HCT116 (cell line): Measurements from ENCODE around the gene PRDX3. TPM values are rescaled to one million over a fixed set of nuclear protein-coding genes. Genes with fewer than 3 reads are reported as not detected.

ENCODE experiments used
- ATAC-seq: fragments of 200-7000 bp; cut with Tn5 transposase; 2 replicates; pipeline ENCODE4 v1.9.1; 2020; ENCODE audit warnings: mild to moderate bottlenecking, moderate library complexity
- BruUV-seq: library from RNA; stranded (reverse); fragments of 400-500 nt; replicated peaks from 2 replicates; lab custom pipeline; 2021; lab: Mats Ljungman, UMichigan
- CTCF ChIA-PET: fragments of 300-600 bp; sonication (Branson Sonifier 250); formaldehyde crosslinking; loops from one replicate; lab custom pipeline; 2021; ENCODE audit warnings: antibody characterized with exemption; lab: Charles Lee
- POLR2A ChIA-PET: fragments of 300-600, 350-600 bp; sonication (Branson Sonifier 250); formaldehyde crosslinking; loops from one replicate; lab custom pipeline; 2021; ENCODE audit warnings: antibody characterized with exemption; lab: Charles Lee
- RAD21 ChIA-PET, 2 experiments: fragments of 300-600 bp; sonication (Branson Sonifier 250); formaldehyde crosslinking; loops; one replicate each; lab custom pipeline; 2023; ENCODE audit warnings: low total read pairs in 2 of 2; ENCODE audit not compliant: uncharacterized antibody in 2 of 2, unreplicated experiment in 2 of 2, low non-redundant PET in 1 of 2; lab: Charles Lee
- DNase-seq: peaks from one replicate; pipeline ENCODE4 v3.0.0-alpha.2; 2010; ENCODE audit warnings: low read depth, low spot score
- H2AFZ ChIP-seq: fragments of 200-600 bp; shearing (Covaris generic), sonication (generic); 2 replicates; pipeline ENCODE4 v1.6.1; 2017; ENCODE audit warnings: low read depth, mixed run types, mixed read lengths, antibody characterized with exemption, low read length; ENCODE audit not compliant: poor library complexity, severe bottlenecking
- H3K27ac ChIP-seq: 2 replicates; pipeline ENCODE4 v1.5.1; 2012; ENCODE audit warnings: low read depth, low read length
- H3K27me3 ChIP-seq: fragments of 200-600 bp; sonication (generic); 2 replicates; pipeline ENCODE4 v1.6.1; 2016; ENCODE audit warnings: mixed run types, low read length, mixed read lengths; ENCODE audit not compliant: insufficient read depth
- H3K36me3 ChIP-seq, 2 experiments: fragments of 200-500 bp in 1 of 2; fragments of 200-600 bp in 1 of 2; sonication (Bioruptor generic) in 1 of 2; sonication (generic) in 1 of 2; 2 replicates each; pipeline versions ENCODE4 v1.5.1 to v1.6.1; 2014 to 2016; ENCODE audit warnings: low read length in 2 of 2, inconsistent platforms in 1 of 2, mixed read lengths in 1 of 2, mixed run types in 1 of 2; ENCODE audit not compliant: insufficient read depth in 2 of 2, control insufficient read depth in 1 of 2
- H3K4me1 ChIP-seq, 2 experiments: fragments of 200-600 bp in 1 of 2; sonication (generic) in 1 of 2; 2 replicates each; pipeline versions ENCODE4 v1.5.1 to v1.6.1; 2012 to 2017; ENCODE audit warnings: low read length in 2 of 2, inconsistent platforms in 1 of 2, mild to moderate bottlenecking in 1 of 2, mixed read lengths in 1 of 2, mixed run types in 1 of 2, moderate library complexity in 1 of 2; ENCODE audit not compliant: insufficient read depth in 2 of 2, control insufficient read depth in 1 of 2
- H3K4me2 ChIP-seq: fragments of 200-600 bp; sonication (generic); 2 replicates; pipeline ENCODE4 v1.6.1; 2017; ENCODE audit warnings: mixed run types, low read length, mixed read lengths
- H3K4me3 ChIP-seq, 2 experiments: fragments of 200-600 bp in 1 of 2; sonication (generic) in 1 of 2; replicated peaks in 1 of 2; 2 replicates each; pipeline ENCODE4 v1.5.1; 2011 to 2016; ENCODE audit warnings: low read length in 2 of 2, control low read depth in 1 of 2, low read depth in 1 of 2, mild to moderate bottlenecking in 1 of 2, mixed read lengths in 1 of 2, mixed run types in 1 of 2
- H3K79me2 ChIP-seq: fragments of 200-600 bp; sonication (generic); 2 replicates; pipeline ENCODE4 v1.6.1; 2017; ENCODE audit warnings: mild to moderate bottlenecking, mixed run types, low read length, moderate library complexity, mixed read lengths; ENCODE audit not compliant: insufficient read depth
- H3K9ac ChIP-seq: fragments of 200-600 bp; sonication (generic); 2 replicates; pipeline ENCODE4 v1.6.1; 2016; ENCODE audit warnings: low read length, mixed read lengths
- H3K9me2 ChIP-seq: fragments of 200-600 bp; sonication (generic), shearing (Covaris generic); 2 replicates; pipeline ENCODE4 v1.6.1; 2017; ENCODE audit warnings: mixed run types, mild to moderate bottlenecking, moderate library complexity; ENCODE audit not compliant: insufficient read depth
- H3K9me3 ChIP-seq, 2 experiments: fragments of 200-500 bp in 1 of 2; fragments of 200-600 bp in 1 of 2; sonication (Bioruptor generic) in 1 of 2; sonication (generic) in 1 of 2; 2 replicates each; pipeline ENCODE4 v1.6.1; 2014 to 2017; ENCODE audit warnings: low read length in 2 of 2, mixed read lengths in 2 of 2, inconsistent platforms in 1 of 2, low read depth in 1 of 2, mild to moderate bottlenecking in 1 of 2, mixed run types in 1 of 2, moderate library complexity in 1 of 2; ENCODE audit not compliant: control insufficient read depth in 1 of 2, insufficient read depth in 1 of 2
- H4K20me1 ChIP-seq: fragments of 200-600 bp; sonication (generic), shearing (Covaris generic); 2 replicates; pipeline ENCODE4 v1.6.1; 2017; ENCODE audit warnings: mixed run types, mild to moderate bottlenecking, moderate library complexity; ENCODE audit not compliant: insufficient read depth
- CBX3 ChIP-seq: IDR thresholded peaks from 2 replicates; pipeline ENCODE4 v1.6.1; 2012; ENCODE audit warnings: low read depth
- EGR1 ChIP-seq: IDR thresholded peaks from 2 replicates; pipeline ENCODE4 v1.6.1; 2012; ENCODE audit warnings: low read depth
- ELF1 ChIP-seq: IDR thresholded peaks from 2 replicates; pipeline ENCODE4 v1.6.1; 2012; ENCODE audit warnings: low read depth, borderline replicate concordance
- EZH2phosphoT487 ChIP-seq: fragments of 200-600 bp; IDR thresholded peaks from 2 replicates; pipeline ENCODE4 v1.6.1; 2018; ENCODE audit warnings: antibody characterized with exemption, borderline replicate concordance
- FOSL1 ChIP-seq: IDR thresholded peaks from 2 replicates; pipeline ENCODE4 v1.6.1; 2012; ENCODE audit warnings: low read depth
- POLR2AphosphoS5 ChIP-seq: IDR thresholded peaks from 2 replicates; pipeline ENCODE4 v1.6.1; 2011; ENCODE audit warnings: mild to moderate bottlenecking, low read depth, low read length, moderate library complexity
- RAD21 ChIP-seq: IDR thresholded peaks from 2 replicates; pipeline ENCODE4 v1.6.1; 2012; ENCODE audit warnings: low read depth, mild to moderate bottlenecking
- SIN3A ChIP-seq: IDR thresholded peaks from 2 replicates; pipeline ENCODE4 v1.6.1; 2012; ENCODE audit warnings: low read depth
- SP1 ChIP-seq: IDR thresholded peaks from 2 replicates; pipeline ENCODE4 v1.6.1; 2012; ENCODE audit warnings: low read depth
- SRF ChIP-seq: IDR thresholded peaks from 2 replicates; pipeline ENCODE4 v1.6.1; 2012; ENCODE audit warnings: low read depth
- TCF7L2 ChIP-seq: IDR thresholded peaks from 2 replicates; pipeline ENCODE4 v1.7.0; 2011; ENCODE audit warnings: borderline replicate concordance, inconsistent platforms; ENCODE audit not compliant: insufficient read depth, insufficient read length; ENCODE audit errors: extremely low read depth
- ZFX ChIP-seq: fragments of 450-650 bp; IDR thresholded peaks from 2 replicates; pipeline ENCODE4 v1.6.1; 2017
- intact Hi-C: fragments of 100-400 bp; cut with micrococcal nuclease; formaldehyde crosslinking; loops from 2 replicates; pipeline ENCODE4 v1.10.0; 2022
- total RNA-seq: library from RNA; stranded (reverse); gene quantifications from one replicate; pipeline ENCODE4 v1.2.1, GENCODE V29; 2021; ENCODE audit not compliant: unreplicated experiment
- TF ChIP-seq, protein P1 (sequence below): IDR thresholded peaks from 2 replicates; pipeline ENCODE4 v1.6.1; 2012
- TF ChIP-seq, protein P2 (sequence below): IDR thresholded peaks from 2 replicates; pipeline ENCODE4 v1.6.1; 2012
- TF ChIP-seq, protein P3 (sequence below): IDR thresholded peaks from 2 replicates; pipeline ENCODE4 v1.6.1; 2011; ENCODE audit warnings: mild to moderate bottlenecking, low read length, moderate library complexity; ENCODE audit not compliant: insufficient replicate concordance; ENCODE audit errors: extremely low read depth

Gene PRDX3
- total RNA-seq, 1 experiment from 2014 or later, result 281 TPM

DNA sequence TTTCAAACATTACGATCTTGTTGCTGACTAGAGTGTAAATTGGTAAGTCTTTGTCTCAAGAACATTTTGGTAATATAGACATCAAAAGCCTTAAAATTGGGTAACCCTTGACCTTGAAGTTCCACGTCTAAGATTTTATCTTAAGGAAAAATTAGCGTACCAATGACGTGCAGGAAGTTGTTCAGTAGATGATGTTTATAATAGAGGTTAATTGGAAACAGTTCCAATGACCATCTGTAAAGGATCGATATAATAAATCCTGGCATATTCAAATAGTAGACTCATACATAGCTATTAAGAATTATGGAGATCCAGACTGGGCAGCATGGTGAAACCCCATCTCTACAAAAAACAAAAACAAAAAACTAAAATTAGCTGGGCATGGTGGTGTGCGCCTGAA is 49.2 kb upstream of the PRDX3 start:
- POLR2A ChIA-PET, result no interaction called here
- peaks cover 0 to 4% of the 10 kb centered on the region in 2 experiments; a peak in 1 of 4 replicates for H3K4me1 ChIP-seq
- H3K4me2 ChIP-seq, result no peak overlapping the region
- no peak overlapping the region for H3K9ac ChIP-seq
- H4K20me1 ChIP-seq, result no peaks in the 10 kb centered on the region
- H3K27ac ChIP-seq, result no peak overlapping the region
- no peaks in the 10 kb centered on the region for H3K79me2 ChIP-seq
- intact Hi-C loops, result no loop called here
- CTCF ChIA-PET, result no interaction called here
- no peak overlapping the region for H3K4me3 ChIP-seq
- no peaks in the 10 kb centered on the region for H3K36me3 ChIP-seq
- H3K27me3 ChIP-seq, result no peaks in the 10 kb centered on the region
- no peaks in the 10 kb centered on the region for H3K9me3 ChIP-seq
- no peak for DNase-seq
- BruUV-seq, result no TSS peak
- TF ChIP-seq ELF1, result no peak
- TF ChIP-seq TCF7L2, result no peak
- TF ChIP-seq, protein P1, sequence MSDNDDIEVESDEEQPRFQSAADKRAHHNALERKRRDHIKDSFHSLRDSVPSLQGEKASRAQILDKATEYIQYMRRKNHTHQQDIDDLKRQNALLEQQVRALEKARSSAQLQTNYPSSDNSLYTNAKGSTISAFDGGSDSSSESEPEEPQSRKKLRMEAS, result no peak
- TF ChIP-seq, protein P2, sequence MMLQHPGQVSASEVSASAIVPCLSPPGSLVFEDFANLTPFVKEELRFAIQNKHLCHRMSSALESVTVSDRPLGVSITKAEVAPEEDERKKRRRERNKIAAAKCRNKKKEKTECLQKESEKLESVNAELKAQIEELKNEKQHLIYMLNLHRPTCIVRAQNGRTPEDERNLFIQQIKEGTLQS, result no peak
- TF ChIP-seq SP1, result no peak
- TF ChIP-seq ZFX, result no peak
- TF ChIP-seq FOSL1, result no peak
- TF ChIP-seq EZH2phosphoT487, result no peak
- TF ChIP-seq SIN3A, result no peak
- TF ChIP-seq, protein P3, sequence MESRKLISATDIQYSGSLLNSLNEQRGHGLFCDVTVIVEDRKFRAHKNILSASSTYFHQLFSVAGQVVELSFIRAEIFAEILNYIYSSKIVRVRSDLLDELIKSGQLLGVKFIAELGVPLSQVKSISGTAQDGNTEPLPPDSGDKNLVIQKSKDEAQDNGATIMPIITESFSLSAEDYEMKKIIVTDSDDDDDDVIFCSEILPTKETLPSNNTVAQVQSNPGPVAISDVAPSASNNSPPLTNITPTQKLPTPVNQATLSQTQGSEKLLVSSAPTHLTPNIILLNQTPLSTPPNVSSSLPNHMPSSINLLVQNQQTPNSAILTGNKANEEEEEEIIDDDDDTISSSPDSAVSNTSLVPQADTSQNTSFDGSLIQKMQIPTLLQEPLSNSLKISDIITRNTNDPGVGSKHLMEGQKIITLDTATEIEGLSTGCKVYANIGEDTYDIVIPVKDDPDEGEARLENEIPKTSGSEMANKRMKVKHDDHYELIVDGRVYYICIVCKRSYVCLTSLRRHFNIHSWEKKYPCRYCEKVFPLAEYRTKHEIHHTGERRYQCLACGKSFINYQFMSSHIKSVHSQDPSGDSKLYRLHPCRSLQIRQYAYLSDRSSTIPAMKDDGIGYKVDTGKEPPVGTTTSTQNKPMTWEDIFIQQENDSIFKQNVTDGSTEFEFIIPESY, result no peak
- TF ChIP-seq EGR1, result no peak
- TF ChIP-seq CBX3, result no peak
- TF ChIP-seq SRF, result no peak
- no peak for TF ChIP-seq POLR2AphosphoS5
- TF ChIP-seq RAD21, result no peak
- TF ChIP-seq, all 23 proteins: peak for 0
- ATAC-seq, result no peak
- no peaks in the 10 kb centered on the region for H3K9me2 ChIP-seq
- RAD21 ChIA-PET, result no interaction called here
- no peak overlapping the region for H2AFZ ChIP-seq
